Smooth muscle cell (in vitro differentiated cells): Measurements from ENCODE around the gene CARNS1. TPM values are rescaled to one million over a fixed set of nuclear protein-coding genes. Genes with fewer than 3 reads are reported as not detected.

Experiments
- DNase-seq: peaks from one replicate; lab custom pipeline; 2025; ENCODE audit not compliant: unreplicated experiment; lab: John Stamatoyannopoulos, UW
- H2AFZ ChIP-seq: fragments of 200-600 bp; sonication (generic); 2 replicates; pipeline ENCODE4 v1.6.0; 2016; ENCODE audit warnings: antibody characterized with exemption, low read depth, mild to moderate bottlenecking
- H3F3A ChIP-seq: fragments of 200-600 bp; sonication (generic); 2 replicates; pipeline ENCODE4 v1.6.0; 2017; ENCODE audit warnings: antibody characterized with exemption, low read depth
- H3K27ac ChIP-seq: fragments of 200-600 bp; sonication (generic); 2 replicates; pipeline ENCODE4 v1.5.1; 2016; ENCODE audit warnings: low read depth, mild to moderate bottlenecking
- H3K27me3 ChIP-seq: fragments of 200-600 bp; sonication (generic); 2 replicates; pipeline ENCODE4 v1.6.1; 2016; ENCODE audit warnings: low read depth, mild to moderate bottlenecking
- H3K36me3 ChIP-seq: fragments of 200-600 bp; sonication (generic); 2 replicates; pipeline ENCODE4 v1.5.1; 2016; ENCODE audit warnings: low read depth
- H3K4me1 ChIP-seq: fragments of 200-600 bp; sonication (generic); 2 replicates; pipeline ENCODE4 v1.5.1; 2016; ENCODE audit warnings: low read depth
- H3K4me2 ChIP-seq: fragments of 200-600 bp; sonication (generic); 2 replicates; pipeline ENCODE4 v1.6.0; 2016; ENCODE audit warnings: mild to moderate bottlenecking
- H3K4me3 ChIP-seq: fragments of 200-600 bp; sonication (generic); 2 replicates; pipeline ENCODE4 v1.5.1; 2016; ENCODE audit warnings: mild to moderate bottlenecking
- H3K79me2 ChIP-seq: fragments of 200-600 bp; sonication (generic); 2 replicates; pipeline ENCODE4 v1.6.0; 2016; ENCODE audit warnings: low read depth, mild to moderate bottlenecking
- H3K9ac ChIP-seq: fragments of 200-600 bp; sonication (generic); 2 replicates; pipeline ENCODE4 v1.6.0; 2016; ENCODE audit warnings: low read depth
- H3K9me3 ChIP-seq: fragments of 200-600 bp; sonication (generic); replicated peaks from 2 replicates; pipeline ENCODE4 v1.5.1; 2016; ENCODE audit warnings: low read depth
- H4K20me1 ChIP-seq: fragments of 200-600 bp; sonication (generic); 2 replicates; pipeline ENCODE4 v1.6.0; 2016; ENCODE audit warnings: low read depth
- WGBS: methylation state at CpG from one replicate; pipeline ENCODE4 v1.1.7; 2016; ENCODE audit warnings: low lambda C conversion rate; 5-methylcytosine and 5-hydroxymethylcytosine counted together
- polyA plus RNA-seq: library from polyadenylated mRNA; unstranded; fragments of >200 nt; fragmentation: Nextera tagmentation; extraction: Ambion mirVana; gene quantifications from 2 replicates; pipeline ENCODE4 v1.2.1, GENCODE V29; 2016
- total RNA-seq: library from RNA; depleted of rRNA; stranded (reverse); fragments of >200 nt; gene quantifications from 2 replicates; pipeline ENCODE4 v1.2.3, GENCODE V29; 2014
- TF ChIP-seq, protein P1 (sequence below): fragments of 200-600 bp; sonication (generic); IDR thresholded peaks from 2 replicates; pipeline ENCODE4 v1.5.1; 2017; ENCODE audit warnings: borderline replicate concordance, mild to moderate bottlenecking, antibody characterized with exemption; ENCODE audit not compliant: insufficient read depth, poor library complexity, severe bottlenecking

The CARNS1 gene
- total and polyA plus RNA-seq, 2 experiments from 2014 or later = 0.36 to 1.7 TPM

DNA sequence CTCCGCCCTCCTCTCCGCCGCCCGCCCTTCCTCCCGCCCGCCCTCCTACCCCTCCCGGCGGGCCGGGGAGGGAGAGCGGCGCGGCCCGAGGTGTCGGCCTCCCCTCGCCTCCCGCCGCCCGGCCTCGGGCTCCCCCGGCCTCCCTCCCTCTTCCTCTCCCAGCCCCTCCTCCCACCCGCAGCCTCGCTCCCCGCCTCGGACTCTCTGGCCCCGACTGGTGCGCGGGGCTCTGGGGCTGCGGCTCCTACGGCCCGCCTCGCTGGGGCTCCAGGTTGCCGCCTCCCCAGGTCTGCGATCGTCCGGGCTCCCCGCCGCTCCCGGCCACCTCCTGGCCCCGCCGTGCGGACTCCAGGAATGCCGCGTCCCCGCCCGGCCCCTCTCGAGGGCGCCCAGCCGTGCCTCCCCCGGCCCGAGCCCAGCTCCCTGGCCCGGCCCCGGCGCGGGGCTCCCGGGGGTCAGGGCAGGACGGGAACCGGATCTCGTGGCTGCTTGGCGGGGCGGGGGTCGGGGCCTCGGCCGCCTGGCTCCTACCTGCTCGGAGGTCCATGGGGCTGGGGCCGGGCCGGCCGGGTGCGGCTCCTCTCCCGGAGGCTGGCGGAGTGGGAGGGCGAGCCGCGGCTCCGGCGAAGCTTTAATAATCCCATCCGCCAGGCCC, 42.4 kb upstream of the CARNS1 start, which contains the start of gene CLCF1:
Gene CLCF1, minus strand, starts transcription at position 606 of the 655 bp plus-strand sequence. Its CDS starts 59 bp downstream, at position 547.
- H3K4me2 ChIP-seq = peak within 1 kb of the TSS; percentile 100
- DNase-seq = no peak
- no peaks in the 10 kb centered on the region for H3K9me3 ChIP-seq
- H3K36me3 ChIP-seq = no peaks in the 10 kb centered on the region
- H2AFZ ChIP-seq = peak within 1 kb of the TSS; percentile 67
- H3K9ac ChIP-seq = peak within 1 kb of the TSS; percentile 70
- peak within 1 kb of the TSS; percentile 85 for H3K27ac ChIP-seq
- peak within 1 kb of the TSS; percentile 97 for H3K4me3 ChIP-seq
- under 1% methylated on average over 30 of the region's 76 CpGs for WGBS
- H3K27me3 ChIP-seq = no peaks in the 10 kb centered on the region
- peaks cover 39% of the 10 kb centered on the region for H4K20me1 ChIP-seq
- peaks cover 3% of the 10 kb centered on the region for H3K79me2 ChIP-seq
- TF ChIP-seq, protein P1, sequence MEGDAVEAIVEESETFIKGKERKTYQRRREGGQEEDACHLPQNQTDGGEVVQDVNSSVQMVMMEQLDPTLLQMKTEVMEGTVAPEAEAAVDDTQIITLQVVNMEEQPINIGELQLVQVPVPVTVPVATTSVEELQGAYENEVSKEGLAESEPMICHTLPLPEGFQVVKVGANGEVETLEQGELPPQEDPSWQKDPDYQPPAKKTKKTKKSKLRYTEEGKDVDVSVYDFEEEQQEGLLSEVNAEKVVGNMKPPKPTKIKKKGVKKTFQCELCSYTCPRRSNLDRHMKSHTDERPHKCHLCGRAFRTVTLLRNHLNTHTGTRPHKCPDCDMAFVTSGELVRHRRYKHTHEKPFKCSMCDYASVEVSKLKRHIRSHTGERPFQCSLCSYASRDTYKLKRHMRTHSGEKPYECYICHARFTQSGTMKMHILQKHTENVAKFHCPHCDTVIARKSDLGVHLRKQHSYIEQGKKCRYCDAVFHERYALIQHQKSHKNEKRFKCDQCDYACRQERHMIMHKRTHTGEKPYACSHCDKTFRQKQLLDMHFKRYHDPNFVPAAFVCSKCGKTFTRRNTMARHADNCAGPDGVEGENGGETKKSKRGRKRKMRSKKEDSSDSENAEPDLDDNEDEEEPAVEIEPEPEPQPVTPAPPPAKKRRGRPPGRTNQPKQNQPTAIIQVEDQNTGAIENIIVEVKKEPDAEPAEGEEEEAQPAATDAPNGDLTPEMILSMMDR = no peak
- no peaks in the 10 kb centered on the region for H3F3A ChIP-seq
- peaks cover 41% of the 10 kb centered on the region for H3K4me1 ChIP-seq

DNA sequence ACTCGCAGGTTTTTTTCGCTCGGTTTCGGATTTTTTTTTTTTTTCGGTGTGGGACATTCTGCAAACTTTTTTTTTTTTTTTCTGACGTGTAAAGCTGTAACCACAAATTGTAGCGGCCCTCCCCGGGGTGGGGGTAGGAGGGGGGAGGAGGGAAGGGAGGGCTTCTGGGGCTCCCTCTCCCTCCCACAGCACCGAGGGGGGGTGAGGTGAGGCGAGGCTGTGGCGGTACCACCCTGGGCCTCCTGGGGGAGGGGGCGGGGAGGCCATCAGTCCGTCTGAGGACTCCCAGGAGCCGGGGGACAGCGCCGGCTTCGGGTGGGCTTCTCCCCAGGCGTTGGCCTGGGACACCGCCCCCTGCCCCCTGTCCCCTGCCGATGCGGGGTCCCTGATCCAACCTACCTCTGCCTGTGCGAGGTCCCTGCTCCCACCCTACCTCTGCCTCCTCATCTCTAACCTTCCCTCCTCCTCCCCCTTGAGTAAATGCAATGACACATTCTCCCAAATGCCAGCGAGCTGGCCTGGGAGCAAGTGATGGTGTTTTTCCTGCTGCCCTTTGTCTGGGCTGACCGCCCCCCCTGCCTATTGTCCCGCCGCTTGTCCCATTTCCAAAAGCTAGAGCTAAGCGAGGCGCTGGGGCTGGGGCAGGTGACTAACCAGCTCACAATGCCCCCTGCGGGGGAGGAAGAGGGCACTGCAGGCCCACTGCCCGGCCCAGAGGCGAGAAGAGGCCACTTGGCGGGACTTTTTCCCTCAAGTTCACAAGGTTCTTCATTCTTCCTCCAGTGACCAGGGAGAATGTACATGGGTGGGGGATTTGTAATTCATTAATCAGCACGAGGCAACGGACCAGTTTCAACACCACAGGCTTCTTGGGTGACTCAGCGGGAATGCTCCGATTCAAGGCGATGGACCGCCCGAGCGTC, 41.6 kb upstream of the CARNS1 start:
- Histone ChIP-seq H3K27me3 (no peaks in the 10 kb centered on the region), H3K36me3 (no peaks in the 10 kb centered on the region), H3K79me2 (peaks cover 3% of the 10 kb centered on the region), H3K27ac (peak overlapping the region; percentile 85), H3K9me3 (no peaks in the 10 kb centered on the region), H3K4me2 (peak overlapping the region; percentile 100), H3F3A (no peaks in the 10 kb centered on the region), H2AFZ (peak overlapping the region; percentile 67), H3K4me3 (peak overlapping the region; percentile 97), H4K20me1 (peaks cover 33% of the 10 kb centered on the region), H3K9ac (peak overlapping the region; percentile 70), H3K4me1 (peaks cover 41% of the 10 kb centered on the region)
- no peak for DNase-seq
- TF ChIP-seq, protein P1 = no peak
- WGBS = 1% methylated on average over 38 of the region's 40 CpGs

DNA sequence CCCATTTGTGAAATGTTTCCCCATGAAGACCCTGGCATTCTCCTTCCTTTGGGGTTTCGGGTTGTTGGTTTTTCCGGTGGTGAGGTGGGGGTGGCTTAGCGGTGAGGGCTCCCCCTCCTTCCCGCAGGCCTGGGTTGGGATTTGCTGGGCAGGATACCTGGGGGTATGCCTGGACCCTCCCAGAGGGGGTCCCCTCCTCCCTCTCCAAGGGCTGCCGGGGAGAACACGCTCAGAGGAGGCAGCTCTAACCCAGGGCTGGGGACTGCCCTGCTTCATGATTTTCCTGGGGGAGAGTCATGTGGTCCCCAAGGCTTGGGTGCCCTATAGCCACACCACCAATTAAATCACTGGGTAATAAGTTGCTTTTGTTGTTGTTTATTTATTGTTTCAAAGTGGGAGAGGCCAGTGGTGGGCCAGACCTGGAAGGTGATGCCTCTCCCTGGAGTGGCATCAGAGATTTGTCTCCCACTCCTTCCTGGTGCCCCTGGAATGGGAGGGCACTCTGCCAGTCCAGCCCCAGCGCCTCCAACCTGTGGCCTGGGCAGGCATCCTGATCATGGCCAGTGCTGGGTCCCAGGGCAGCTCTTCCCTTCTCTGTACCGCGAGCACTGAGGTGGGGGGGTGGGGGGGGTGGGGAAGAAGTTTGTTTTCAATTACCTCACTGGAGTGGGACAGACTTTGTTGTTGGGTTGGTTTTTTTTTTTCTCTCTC, 40.8 kb upstream of the CARNS1 start:
- Histone ChIP-seq H3K27me3 (no peaks in the 10 kb centered on the region), H3K4me1 (peaks cover 41% of the 10 kb centered on the region), H3K79me2 (peaks cover 3% of the 10 kb centered on the region), H2AFZ (no peak overlapping the region), H3K36me3 (no peaks in the 10 kb centered on the region), H3K9ac (peak overlapping the region; percentile 70), H3K27ac (peak overlapping the region; percentile 85), H3K9me3 (no peaks in the 10 kb centered on the region), H3F3A (no peaks in the 10 kb centered on the region), H3K4me2 (peak overlapping the region; percentile 100), H3K4me3 (peak overlapping the region; percentile 97), H4K20me1 (peaks cover 25% of the 10 kb centered on the region)
- TF ChIP-seq, protein P1 = no peak
- 16% methylated on average over 9 of the region's 9 CpGs for WGBS
- no peak for DNase-seq
